ENCODE measurements around the gene KRTAP21-2.
"Not testable (repeated sequence)": the region's sequence is repeated elsewhere in the genome, so short reads cannot be mapped to it uniquely, and the experiment has no call there.

KRTAP21-2 gene

DNA sequence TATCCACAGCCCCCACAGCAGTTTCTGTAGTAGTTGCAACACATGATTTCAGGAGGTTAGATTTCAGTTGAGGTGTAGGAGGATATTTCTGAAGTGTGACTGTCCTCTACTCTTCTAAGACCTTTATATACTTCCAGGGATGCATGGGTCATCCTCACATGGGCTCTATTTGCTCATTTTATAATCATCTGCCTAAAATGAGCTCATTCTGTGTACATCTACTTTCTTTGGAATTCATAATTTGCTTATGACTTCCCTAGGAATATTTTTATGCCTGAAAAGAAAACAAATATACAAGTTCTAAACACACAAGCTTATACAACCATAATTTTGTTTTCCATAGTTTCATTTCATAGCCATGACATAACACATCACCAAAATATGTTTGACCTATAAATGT lies at the start of gene KRTAP21-2:
TSS of gene KRTAP21-2 (minus strand) at position 101 of the 400 bp plus-strand sequence. CDS start at position 44, 57 bp downstream.
- in situ Hi-C loops (cut with MboI; ENCODE audit: low pct_unique_long_range_greater_than_20kb, low sequenced_read_pairs): no loop called here
- no peak for DNase-seq

DNA sequence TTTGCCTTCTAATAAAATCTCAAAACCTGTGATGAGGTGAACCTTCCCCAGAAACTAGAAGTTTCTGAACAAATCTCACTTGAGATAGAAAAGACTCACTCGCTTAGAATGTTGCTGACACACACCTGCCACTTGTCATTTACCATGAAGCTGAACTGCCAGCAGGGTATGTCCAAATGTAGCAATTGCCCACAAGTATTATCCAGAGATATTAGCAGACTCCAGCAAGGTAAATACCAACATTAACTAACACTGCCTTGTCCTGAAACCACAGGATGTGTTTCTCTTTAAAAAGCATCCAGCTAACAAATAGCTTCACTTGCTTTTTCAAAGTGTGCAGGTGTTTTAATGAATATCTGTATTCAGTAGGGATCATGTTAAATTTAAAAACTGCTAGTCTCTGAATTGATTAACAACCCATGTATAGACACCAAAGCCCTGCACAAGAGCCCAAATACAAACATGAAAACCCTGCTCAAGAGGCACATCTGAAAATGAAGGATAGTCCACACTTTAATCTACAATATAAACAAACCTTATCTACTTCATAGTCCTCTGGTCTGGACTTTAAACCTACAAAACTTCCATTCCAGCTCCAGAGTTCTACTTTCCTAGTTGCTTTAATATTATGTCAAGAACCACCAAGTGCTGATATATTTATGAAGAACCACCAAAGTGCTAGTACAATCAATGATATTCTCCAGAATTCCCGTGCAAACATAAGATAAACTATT lies 46.7 kb upstream of the KRTAP21-2 start:
- DNase-seq: no peak
- in situ Hi-C loops (cut with MboI; ENCODE audit: low pct_unique_long_range_greater_than_20kb, low sequenced_read_pairs): no loop called here

DNA sequence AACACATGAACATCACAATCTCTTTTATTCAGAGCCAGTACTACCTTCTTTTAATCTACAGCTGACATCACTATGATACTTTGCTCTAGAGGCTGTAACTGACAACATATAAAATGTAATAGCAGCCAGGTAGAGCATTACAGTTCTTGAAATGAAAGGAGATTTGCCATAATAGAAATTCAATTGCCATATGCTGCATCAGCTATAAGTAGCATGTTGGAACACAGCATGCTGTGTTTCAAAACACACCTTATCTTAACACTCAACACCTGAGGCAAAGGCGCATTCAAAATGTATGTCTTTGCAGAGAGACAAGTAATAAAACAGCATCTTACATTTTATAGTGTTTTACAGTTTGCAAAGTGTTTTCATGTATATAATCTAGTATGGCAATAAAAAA lies 32.2 kb upstream of the KRTAP21-2 start:
- in situ Hi-C loops (cut with MboI; ENCODE audit: low pct_unique_long_range_greater_than_20kb, low sequenced_read_pairs): no loop called here
- no peak for DNase-seq

DNA sequence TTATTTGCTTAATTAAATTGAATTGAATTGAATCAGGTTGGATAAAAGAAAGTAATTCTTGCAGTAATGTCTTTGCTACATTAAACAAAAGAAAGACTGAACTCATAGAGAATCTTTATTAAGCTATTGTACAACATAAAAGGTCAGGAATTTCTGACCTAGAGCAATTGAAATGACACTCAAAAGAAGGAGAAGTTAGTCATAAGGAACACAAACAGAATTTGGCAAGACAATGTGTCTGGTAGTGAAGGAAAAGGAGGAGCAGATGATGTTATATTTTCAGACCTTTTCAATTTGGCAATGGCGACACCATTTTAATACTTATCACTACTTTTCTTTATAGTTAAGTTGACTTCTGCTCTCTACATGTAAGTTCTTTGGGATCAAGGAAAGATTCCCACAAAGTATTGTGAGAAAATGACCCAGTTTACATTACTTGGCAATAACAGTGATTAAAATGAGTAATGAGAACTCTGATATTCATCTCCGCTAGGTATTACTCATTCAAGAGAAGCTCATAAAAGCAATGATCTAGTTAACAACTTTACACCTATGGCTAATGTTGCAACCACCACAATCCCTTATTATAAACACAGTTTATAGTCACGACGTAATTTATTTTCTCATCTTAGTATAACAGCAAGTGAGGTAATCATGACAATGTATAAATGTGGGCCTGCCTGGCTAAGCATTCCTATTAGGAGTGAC lies 22.8 kb upstream of the KRTAP21-2 start:
- no peak for DNase-seq
- in situ Hi-C loops (cut with MboI; ENCODE audit: low pct_unique_long_range_greater_than_20kb, low sequenced_read_pairs): no loop called here

DNA sequence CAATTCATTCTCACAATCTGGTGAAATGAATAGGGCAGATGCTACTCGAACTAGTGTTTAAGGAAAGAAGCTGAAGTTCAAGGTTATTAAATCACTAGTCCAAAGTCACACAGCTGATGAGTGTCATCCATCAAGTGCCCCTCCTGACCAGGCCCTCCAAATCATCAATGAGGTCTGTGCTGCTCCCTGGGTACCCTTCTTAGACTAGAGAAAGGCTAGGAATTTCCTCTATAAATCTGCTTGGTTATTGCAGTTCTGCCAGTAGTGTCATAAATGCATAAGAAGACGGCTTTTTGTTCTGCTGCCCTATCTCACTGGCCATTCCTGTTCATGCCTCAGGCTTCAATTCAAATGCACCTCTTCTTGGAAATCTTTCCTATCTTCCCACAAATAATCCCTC lies 13.7 kb upstream of the KRTAP21-2 start:
- in situ Hi-C loops (cut with MboI; ENCODE audit: low pct_unique_long_range_greater_than_20kb, low sequenced_read_pairs): no loop called here
- DNase-seq: no peak

DNA sequence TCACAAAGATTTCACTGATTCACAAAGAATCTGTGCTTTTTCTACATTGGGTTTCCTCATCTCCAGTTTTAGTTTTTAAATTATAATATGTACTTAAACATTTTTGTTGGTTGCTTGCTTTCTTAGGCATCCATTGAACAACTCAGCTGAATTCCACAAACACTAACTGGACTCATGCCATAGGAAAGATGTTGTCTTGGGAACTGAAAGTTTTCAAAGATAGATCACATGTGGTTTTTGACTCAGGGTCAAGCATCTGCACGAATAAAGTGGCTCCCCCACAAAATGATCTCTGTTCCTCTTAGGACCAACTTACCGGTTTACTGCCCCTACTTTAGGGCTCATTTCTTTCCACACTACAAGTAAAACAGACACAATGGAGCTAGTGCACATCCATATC lies 11.2 kb upstream of the KRTAP21-2 start:
- DNase-seq: no peak
- in situ Hi-C loops (cut with MboI; ENCODE audit: low pct_unique_long_range_greater_than_20kb, low sequenced_read_pairs): no loop called here

DNA sequence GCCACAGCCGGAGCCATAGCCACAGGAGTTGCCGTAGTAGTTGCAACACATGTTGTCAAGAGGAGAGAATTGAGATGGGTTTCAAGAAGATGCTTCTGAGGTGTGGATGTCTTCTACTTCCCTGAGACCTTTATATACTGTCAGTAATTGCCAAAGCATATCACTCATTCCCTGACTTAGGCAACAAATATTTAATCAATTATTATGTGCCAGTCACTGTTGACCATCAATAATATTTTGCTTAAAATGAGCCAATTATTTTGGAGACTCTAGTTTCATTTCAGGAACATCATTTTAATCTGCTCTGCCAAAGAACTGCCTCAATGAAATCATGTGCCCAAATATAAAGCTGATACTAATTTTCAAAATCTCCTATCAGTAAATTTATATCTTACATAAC lies 8.3 kb upstream of the KRTAP21-2 start, which contains the start of gene KRTAP21-1:
TSS of gene KRTAP21-1 (minus strand) at position 101 of the 400 bp plus-strand sequence. CDS start at position 51, 50 bp downstream.
- DNase-seq; in situ Hi-C loops (cut with MboI; ENCODE audit: low pct_unique_long_range_greater_than_20kb, low sequenced_read_pairs): not testable (repeated sequence)

DNA sequence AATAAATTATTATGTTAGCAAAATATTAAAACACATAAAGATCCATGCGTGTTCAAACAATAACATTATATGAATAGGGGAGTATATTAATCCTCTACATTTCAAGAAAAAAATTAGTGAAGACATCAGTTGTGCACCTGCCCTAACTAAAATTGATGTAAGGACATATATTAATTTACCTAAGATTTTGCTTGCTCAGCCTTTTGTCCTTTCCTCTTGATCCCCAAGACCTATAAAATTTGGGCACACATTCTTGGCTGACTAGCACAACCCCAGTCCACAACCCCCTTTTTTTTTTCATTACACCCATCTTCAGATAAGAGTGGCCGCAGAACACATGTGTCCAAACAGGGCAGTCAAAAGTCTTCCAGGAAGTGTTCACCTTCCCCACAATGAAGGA lies 6.6 kb downstream of the KRTAP21-2 start:
- in situ Hi-C loops (cut with MboI; ENCODE audit: low pct_unique_long_range_greater_than_20kb, low sequenced_read_pairs): no loop called here
- no peak for DNase-seq

DNA sequence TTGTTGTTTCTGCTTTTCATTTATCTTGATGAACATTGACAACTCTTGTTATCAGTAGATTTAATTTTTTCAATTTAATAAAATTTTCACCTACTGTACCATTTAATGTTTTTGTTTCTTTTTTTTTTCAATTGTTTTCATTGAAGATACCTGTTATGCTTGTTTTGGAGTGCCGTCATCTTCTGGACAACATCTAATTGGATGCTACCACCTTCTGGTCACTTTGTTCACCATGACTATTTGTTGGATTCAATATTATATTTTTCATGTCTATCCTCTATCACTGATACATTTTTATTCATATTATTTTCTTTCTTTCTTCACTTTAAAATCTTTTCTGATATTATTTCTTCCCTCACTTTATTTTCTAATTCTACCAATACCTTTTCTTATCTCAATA lies 14.0 kb downstream of the KRTAP21-2 start:
- no peak for DNase-seq
- in situ Hi-C loops (cut with MboI; ENCODE audit: low pct_unique_long_range_greater_than_20kb, low sequenced_read_pairs): no loop called here

DNA sequence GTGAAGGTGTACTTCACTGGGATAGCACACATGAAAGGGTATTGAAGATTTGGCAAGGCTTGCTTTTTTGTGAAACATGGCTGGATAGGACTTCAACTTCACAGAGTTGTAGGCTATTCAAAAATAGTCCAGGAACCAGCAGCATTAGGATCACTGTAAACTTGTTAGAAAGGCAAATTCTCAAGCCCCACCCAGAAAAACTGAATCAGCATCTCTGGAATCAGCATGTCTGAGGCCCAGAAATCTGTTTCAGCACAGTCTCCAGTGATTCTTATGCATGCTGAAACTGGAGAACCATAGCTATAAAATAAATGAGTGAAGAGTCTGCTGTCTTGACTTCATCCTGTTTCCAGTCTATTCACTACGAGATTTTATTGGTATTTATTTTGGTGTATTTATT lies 20.3 kb downstream of the KRTAP21-2 start:
- in situ Hi-C loops (cut with MboI; ENCODE audit: low pct_unique_long_range_greater_than_20kb, low sequenced_read_pairs): no loop called here

DNA sequence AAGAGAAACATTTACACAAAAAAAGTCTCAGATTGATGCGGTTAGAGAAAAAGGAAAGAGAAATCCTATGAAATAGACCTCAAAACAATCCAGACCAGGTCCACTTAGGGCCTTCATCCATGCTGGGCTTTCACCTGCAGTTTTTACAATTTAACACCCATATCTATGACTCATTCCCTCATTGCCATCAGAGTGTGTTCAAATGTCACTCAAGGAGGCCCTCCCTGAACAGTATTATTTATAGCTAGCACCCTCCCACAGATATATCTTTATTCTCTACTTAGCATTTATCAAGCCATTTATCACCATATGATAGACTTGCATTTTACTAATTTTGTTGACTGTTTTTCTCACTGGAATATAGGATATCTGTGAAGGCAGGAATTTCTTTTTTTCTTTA lies 27.7 kb downstream of the KRTAP21-2 start:
- DNase-seq: no peak
- in situ Hi-C loops (cut with MboI; ENCODE audit: low pct_unique_long_range_greater_than_20kb, low sequenced_read_pairs): no loop called here

More for the DNA sequence above, 20.3 kb downstream of the KRTAP21-2 start:
- no peak for DNase-seq

DNA sequence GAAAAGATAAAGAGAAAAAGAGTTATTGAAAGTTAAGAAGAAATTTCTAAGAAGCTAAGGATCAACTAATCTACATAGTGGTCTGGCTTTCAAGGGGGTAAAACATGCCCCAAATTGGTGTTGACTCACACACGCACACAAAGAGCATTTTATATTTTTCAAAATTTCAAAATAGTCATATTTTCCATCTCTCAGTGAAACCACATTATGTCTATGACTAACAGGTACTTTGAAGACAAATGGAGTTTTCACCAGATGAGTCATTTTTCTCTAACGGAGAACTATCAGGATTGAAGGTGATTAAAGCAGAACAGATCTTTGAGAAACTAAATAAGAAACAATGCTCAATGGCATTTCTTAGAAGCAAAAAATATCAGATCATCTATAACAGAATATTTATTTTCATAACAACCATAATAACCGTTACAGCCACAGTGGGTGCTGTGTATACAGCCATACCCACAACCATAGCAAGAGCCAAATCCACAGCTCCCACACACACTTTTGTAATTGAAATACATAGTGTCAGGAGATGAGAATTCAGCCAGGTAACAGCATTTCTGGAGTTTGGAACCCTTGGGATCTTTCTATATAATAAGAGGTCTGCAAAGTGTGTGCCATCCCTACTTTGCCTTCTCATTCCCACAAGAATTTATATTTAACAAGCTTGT lies 28.7 kb downstream of the KRTAP21-2 start, which contains the start of gene KRTAP21-3:
TSS of gene KRTAP21-3 (minus strand) at position 539 of the 671 bp plus-strand sequence. CDS start at position 521, 18 bp downstream.
- no peak for DNase-seq
- in situ Hi-C loops (cut with MboI; ENCODE audit: low pct_unique_long_range_greater_than_20kb, low sequenced_read_pairs): no loop called here

DNA sequence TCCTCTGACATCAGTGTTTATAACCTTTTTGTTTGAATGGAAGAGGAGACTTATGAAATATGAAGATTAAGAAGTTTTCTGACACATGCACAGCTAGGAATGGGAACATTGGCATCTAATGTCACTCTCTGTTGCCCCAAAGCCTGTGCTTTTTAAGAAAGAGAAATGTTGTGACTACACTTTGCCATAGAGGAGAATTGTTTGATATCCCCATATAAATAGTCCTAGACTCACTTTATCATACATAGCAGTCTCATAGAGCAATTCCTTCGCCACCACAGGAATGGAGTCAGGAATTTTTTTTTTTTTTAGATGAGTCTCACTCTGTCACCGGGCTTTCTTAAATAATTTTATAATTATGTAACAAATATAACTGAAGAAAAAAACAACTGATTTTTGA lies 30.0 kb downstream of the KRTAP21-2 start:
- in situ Hi-C loops (cut with MboI; ENCODE audit: low pct_unique_long_range_greater_than_20kb, low sequenced_read_pairs): no loop called here
- no peak for DNase-seq

DNA sequence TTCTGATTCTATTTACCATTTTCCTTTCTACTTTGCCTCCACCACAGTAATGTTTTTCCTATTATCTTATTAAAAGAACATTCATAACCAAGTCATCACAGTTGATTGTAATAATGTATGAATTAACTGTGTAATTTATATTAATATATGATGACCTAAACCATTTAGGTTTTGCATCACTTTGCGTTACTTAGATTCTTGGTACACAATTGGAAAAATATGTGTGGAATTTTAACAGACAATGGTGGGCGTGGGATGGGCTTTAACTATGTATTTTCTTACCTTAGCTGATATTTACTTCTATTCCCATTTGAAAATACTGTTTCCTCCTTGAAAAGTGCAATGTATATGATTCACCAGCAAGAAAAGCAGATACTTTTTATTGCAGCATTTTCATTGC lies 32.1 kb downstream of the KRTAP21-2 start:
- no peak for DNase-seq
- in situ Hi-C loops (cut with MboI; ENCODE audit: low pct_unique_long_range_greater_than_20kb, low sequenced_read_pairs): no loop called here

DNA sequence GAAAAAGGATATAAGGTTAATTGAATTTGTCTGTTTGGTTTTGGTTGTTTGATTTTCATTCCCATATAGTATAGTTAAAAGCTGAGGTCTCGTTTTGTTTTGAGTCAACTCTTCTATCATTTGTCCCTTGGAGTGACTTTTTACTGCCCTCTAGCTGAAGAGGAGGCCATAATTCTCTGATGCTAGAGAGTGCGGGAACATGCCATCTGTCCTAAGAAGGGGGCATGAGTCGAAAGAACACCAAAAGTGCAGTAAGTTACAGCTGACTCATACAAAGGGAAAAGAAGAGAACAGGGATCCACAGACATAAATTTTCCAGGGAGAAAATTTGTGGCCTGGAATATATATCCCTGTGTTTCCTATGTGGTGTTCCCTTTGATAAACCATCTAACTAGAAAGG lies 32.6 kb downstream of the KRTAP21-2 start:
- in situ Hi-C loops (cut with MboI; ENCODE audit: low pct_unique_long_range_greater_than_20kb, low sequenced_read_pairs): no loop called here
- no peak for DNase-seq

DNA sequence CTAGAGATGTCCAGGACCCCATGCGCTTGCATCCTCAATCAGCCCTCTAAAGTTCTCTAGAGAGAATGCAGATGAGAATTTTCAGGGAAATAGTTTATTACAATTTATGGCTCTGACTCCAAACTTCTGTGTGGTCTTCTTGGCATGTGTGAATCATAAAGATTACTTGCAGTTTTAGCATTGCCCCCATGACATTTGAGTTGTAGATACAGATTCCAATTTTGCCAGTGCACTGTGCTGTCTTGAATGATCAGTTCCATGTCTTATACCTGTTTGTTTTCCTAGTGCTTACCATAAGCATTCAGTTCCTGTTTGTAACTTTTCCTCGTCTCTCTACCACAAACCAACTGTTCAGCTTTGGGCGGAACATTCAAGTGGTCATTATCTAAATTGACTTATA lies 33.3 kb downstream of the KRTAP21-2 start:
- in situ Hi-C loops (cut with MboI; ENCODE audit: low pct_unique_long_range_greater_than_20kb, low sequenced_read_pairs): no loop called here
- DNase-seq: no peak

DNA sequence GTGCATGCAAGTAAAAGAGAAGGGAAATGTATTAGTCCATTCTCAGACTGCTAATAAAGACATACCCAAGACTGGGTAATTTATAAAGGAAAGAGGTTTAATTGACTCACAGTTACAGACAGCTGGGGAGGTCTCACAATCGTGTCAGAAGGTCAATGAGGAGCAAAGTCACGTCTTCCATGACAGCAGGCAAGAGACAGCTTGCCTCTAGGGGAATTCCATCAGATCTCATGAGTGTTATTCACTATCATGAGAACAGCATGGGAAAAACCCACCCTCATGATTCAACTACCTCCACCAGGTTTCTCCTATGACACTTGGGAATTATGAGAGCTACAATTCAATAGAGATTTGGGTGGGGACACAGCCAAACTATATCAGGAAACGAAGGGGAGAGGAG lies 36.6 kb downstream of the KRTAP21-2 start:
- in situ Hi-C loops (cut with MboI; ENCODE audit: low pct_unique_long_range_greater_than_20kb, low sequenced_read_pairs): no loop called here
- no peak for DNase-seq

DNA sequence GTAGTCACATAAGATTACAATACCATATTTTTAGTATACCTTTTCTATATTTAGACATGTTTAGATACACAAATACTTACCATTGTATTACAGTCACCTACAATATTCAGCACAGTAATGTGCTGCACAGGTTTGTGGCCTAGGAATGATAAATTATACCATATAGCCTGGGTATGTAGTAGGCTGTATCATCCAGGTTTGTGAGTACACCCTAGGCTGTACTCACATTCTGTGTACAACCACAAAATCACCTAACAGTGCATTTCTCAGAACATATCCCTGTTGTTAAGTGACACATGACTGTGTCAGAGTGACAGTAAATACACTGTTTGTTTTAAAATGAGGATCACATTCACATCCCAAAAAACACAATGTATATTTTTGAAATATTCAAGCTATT lies 39.6 kb downstream of the KRTAP21-2 start:
- in situ Hi-C loops (cut with MboI; ENCODE audit: low pct_unique_long_range_greater_than_20kb, low sequenced_read_pairs): no loop called here
- no peak for DNase-seq
